Skeletal muscle satellite cell (primary cell): ENCODE data around the gene SLC12A8.

Source experiments
- H3K27me3 ChIP-seq: 2 replicates; pipeline ENCODE4 v1.7.0; 2013; ENCODE audit warnings: low read length; ENCODE audit not compliant: control insufficient read depth, insufficient read depth
- H3K36me3 ChIP-seq: 2 replicates; pipeline ENCODE4 v1.7.0; 2013; ENCODE audit warnings: mild to moderate bottlenecking, control low read depth, low read length; ENCODE audit not compliant: insufficient read depth
- H3K4me1 ChIP-seq: 2 replicates; pipeline ENCODE4 v1.7.0; 2013; ENCODE audit warnings: low read length; ENCODE audit not compliant: control insufficient read depth, insufficient read depth
- H3K4me2 ChIP-seq: 2 replicates; pipeline ENCODE4 v1.7.0; 2013; ENCODE audit warnings: mild to moderate bottlenecking, low read length
- H3K4me3 ChIP-seq: 2 replicates; pipeline ENCODE4 v1.7.0; 2013; ENCODE audit warnings: low read length
- H3K9ac ChIP-seq: 2 replicates; pipeline ENCODE4 v1.7.0; 2013; ENCODE audit warnings: mild to moderate bottlenecking, low read depth, low read length, moderate library complexity
- H3K9me3 ChIP-seq: replicated peaks from 2 replicates; pipeline ENCODE4 v1.7.0; 2013; ENCODE audit warnings: mild to moderate bottlenecking, control low read depth, low read length

Gene SLC12A8

DNA sequence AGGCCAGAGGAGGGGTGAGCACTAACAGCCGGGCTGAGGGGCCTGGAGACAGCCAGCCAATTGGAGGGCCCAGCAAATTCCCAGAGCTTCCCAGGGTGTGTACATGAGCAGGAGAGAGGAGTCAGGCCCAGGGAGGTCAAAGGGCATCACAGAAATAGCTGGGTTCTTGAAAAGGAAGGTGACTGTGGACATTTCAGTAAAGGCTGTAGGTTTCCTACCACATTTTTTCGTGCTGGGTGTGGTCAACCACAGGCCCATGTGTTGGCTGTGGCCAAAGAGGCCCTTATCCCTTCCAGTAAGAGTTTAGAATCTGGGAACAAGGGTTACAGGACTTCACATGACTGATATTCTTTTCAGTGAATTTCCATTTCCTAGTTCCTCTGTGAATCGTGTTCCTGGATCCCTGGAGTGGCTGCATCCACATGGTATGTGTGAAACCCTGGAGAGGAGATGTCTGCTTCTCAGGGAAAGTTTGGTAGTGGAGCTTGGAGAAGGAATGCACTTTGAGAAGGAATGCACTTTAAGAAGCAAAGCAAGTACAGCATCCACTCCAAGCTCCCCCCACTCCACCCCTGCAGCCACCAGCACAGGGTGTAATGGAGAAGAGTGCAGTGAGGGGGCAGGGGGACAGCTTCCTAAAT is 83.6 kb downstream of the SLC12A8 start:
- peak overlapping the region; percentile 11 for H3K4me3 ChIP-seq
- peaks cover 36% of the 10 kb centered on the region for H3K4me1 ChIP-seq
- H3K9ac ChIP-seq = peak overlapping the region; percentile 23
- H3K4me2 ChIP-seq = peak overlapping the region; percentile 72
- H3K27me3 ChIP-seq = no peaks in the 10 kb centered on the region
- H3K9me3 ChIP-seq = no peaks in the 10 kb centered on the region
- H3K36me3 ChIP-seq = no peaks in the 10 kb centered on the region

DNA sequence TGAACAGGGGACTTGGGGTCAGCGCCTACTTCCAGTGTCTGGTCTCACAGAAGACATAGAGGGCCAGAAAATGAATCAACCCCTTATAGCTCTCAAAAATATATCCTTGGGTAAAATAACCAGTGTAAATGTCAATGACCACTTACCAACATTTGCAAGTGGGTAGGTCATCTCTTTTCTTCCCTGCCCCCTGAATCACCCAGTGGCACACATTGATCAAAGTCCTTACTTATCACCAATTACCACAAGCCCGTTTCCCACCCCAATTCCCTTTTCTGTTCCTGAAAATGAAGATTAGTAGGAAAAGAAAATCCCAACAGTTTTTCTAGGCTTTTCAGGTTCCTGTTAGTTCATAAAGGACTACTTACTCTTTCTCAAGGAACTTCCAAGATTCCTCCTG is 86.2 kb downstream of the SLC12A8 start:
- H3K27me3 ChIP-seq = no peaks in the 10 kb centered on the region
- peaks cover 41% of the 10 kb centered on the region for H3K4me1 ChIP-seq
- H3K9ac ChIP-seq = no peak overlapping the region
- H3K4me2 ChIP-seq = no peak overlapping the region
- H3K9me3 ChIP-seq = no peaks in the 10 kb centered on the region
- no peak overlapping the region for H3K4me3 ChIP-seq
- no peaks in the 10 kb centered on the region for H3K36me3 ChIP-seq

DNA sequence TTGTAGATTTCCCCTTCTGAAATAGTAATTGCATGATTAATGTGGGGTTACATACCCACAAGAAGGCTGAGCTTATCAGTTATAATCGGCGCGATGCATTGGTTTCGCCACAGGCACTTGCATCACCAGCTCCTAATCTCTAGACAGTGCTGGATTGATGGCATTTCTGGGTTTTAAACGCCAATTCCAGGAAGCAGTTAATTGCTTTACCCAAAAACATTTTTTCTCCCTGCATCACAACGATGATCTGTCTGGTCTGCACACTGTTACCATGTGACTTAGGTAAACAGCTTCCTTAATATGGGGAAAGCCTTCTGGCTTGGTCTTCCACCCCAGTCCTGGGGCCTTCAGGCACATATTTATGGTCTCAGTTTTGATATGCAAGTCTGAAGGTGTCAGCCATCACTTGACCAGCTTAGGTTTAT is 86.7 kb downstream of the SLC12A8 start:
- no peaks in the 10 kb centered on the region for H3K27me3 ChIP-seq
- no peaks in the 10 kb centered on the region for H3K9me3 ChIP-seq
- peaks cover 43% of the 10 kb centered on the region for H3K4me1 ChIP-seq
- no peak overlapping the region for H3K4me3 ChIP-seq
- peak overlapping the region; percentile 17 for H3K4me2 ChIP-seq
- H3K36me3 ChIP-seq = no peaks in the 10 kb centered on the region
- no peak overlapping the region for H3K9ac ChIP-seq

DNA sequence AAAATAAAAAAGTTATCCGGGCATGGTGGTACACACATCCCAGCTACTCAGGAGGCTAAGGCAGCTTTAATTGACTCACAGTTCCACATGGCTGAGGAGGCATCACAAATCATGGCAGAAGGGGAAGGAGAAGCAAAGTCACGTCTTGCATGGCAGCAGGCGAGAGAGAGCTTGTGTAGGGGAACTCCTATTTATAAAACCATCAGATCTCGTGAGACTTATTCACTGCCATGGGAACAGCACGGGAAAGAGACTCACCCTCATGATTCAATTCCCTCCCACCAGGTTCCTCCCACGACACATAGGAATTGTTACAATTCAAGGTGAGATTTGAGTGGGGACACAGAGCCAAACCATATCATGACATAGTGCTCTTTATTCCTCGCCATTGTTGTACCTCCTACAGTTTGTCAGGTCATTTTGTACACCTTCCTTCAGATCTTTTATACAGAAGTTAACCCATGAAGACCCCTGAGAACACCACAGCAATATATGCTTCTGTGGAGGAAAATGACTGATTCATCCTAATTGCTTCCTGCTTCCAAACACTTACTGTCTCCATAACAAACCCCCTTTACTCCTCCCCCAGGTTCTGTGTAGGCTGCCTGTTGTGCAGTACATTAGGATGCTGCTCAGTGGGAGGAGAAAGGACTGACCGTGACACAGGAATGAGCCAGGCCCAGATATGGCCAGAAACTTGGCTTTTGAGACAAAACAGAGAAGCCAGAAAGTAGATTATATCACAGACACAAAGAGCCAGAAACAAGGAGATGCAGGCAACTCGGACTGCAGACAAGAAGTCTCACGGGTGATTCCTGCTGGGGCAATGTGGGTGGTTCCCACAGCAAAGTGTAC is 88.9 kb downstream of the SLC12A8 start:
- H3K36me3 ChIP-seq = no peaks in the 10 kb centered on the region
- H3K4me1 ChIP-seq = peaks cover 35% of the 10 kb centered on the region
- H3K4me3 ChIP-seq = no peak overlapping the region
- H3K4me2 ChIP-seq = no peak overlapping the region
- H3K27me3 ChIP-seq = no peaks in the 10 kb centered on the region
- no peak overlapping the region for H3K9ac ChIP-seq
- no peaks in the 10 kb centered on the region for H3K9me3 ChIP-seq

DNA sequence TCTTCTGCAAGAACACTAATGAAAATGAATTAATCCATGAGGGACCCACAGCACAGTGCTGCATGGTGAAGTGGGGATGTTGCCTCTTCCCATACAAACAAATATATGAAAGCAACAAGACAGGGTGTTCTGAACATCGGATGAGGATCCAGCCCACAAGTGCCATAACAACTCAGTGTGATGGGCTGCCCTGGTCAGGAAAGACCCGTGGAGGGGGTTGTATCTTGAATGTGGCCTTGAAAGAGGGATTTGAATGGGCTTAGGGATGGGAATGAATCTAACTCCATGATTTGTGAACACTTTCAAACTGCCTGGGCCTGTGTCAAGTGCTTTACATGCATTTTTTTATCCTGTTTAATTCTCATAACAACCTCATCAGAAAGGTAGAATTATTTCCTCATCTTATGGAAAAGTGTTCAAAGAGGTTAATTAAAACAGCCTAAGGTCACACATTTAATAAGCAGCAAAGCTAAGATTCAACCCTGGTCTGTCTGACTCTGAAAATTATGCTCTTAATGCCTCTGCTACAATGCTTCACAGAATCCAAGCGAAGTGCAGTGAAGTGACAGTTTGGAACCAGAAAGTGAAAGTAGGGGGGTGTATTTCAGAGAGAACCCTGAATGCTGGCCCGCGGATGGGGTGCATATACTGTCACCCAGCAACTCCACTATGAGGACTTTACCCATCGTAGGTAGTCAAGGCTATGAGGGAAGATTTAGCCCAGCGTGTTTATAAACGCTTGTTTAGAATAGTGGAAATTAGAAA is 91.1 kb downstream of the SLC12A8 start:
- H3K4me3 ChIP-seq = no peak overlapping the region
- H3K9me3 ChIP-seq = no peaks in the 10 kb centered on the region
- no peaks in the 10 kb centered on the region for H3K36me3 ChIP-seq
- peaks cover 39% of the 10 kb centered on the region for H3K4me1 ChIP-seq
- H3K27me3 ChIP-seq = no peaks in the 10 kb centered on the region
- no peak overlapping the region for H3K4me2 ChIP-seq
- no peak overlapping the region for H3K9ac ChIP-seq

DNA sequence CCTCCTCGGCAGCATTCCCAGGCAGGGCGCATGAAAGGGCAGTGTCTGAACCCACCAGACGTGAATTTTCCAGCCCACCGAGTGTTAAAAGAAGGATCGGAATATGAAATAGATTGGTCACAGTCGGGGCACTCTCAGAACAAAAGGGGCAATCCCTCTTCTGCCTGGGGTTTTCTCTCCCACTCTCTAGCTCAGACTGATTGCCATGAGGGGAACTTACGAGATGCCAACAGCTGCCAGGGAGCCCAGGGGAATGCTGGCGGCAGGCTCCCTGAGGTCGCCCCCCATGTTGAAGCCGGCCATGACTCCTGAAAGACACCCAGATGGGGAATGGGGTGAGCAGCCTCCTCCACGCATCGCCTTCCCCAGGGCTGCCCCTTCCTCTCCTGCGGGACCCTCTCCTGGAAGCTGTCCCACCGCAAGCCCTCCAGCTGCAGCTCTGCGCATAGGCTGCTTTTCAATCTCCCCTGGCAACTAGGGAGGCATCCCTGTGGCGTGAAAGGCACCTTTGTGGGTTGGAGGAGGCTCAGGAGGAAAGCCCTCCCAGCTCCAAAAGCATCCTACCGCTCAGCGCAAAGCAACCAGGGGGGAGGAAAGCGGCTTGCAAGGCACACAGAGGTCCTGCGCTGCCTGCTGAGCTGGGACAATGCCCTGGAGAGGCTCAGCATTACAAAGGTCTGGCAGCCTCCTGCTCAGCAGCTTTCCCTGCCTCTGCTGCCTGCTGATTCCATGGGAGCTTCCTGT is 92.0 kb downstream of the SLC12A8 start:
- no peaks in the 10 kb centered on the region for H3K27me3 ChIP-seq
- no peak overlapping the region for H3K9ac ChIP-seq
- H3K9me3 ChIP-seq = no peaks in the 10 kb centered on the region
- H3K4me2 ChIP-seq = peak overlapping the region; percentile 52
- H3K4me1 ChIP-seq = peaks cover 35% of the 10 kb centered on the region
- H3K36me3 ChIP-seq = no peaks in the 10 kb centered on the region
- H3K4me3 ChIP-seq = no peak overlapping the region

DNA sequence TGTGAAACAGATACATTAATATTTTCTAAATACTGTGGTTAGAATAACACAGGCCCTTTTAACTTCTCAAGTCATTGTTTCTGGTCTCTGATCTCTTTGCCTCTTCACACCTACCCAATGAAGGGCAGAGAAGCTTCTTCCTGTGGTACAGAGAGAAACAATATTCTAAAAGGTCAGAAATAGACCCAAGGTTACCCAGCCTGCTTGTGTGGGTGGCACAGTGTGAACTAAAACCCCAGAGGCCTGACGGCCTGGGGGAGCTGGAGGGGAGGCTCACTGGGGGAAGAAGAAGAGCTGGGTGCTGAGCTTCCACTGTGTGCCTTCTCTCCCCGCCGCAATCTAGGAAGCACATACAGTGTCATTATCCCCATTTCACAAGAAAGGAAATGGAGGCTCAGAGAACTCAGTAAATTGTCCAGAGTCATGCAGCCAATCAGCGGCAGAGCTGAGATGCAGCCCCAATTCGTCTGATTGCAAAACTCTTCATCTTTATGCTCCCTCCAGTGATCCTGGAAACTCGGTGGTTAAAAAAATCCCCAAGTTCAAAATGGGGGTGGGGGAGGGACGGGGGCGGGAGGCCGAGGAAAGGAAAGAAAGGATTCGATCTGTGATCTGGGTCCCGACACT is 92.7 kb downstream of the SLC12A8 start:
- no peak overlapping the region for H3K9ac ChIP-seq
- H3K9me3 ChIP-seq = no peaks in the 10 kb centered on the region
- H3K36me3 ChIP-seq = no peaks in the 10 kb centered on the region
- peak overlapping the region; percentile 52 for H3K4me2 ChIP-seq
- H3K4me3 ChIP-seq = no peak overlapping the region
- peaks cover 34% of the 10 kb centered on the region for H3K4me1 ChIP-seq
- no peaks in the 10 kb centered on the region for H3K27me3 ChIP-seq

DNA sequence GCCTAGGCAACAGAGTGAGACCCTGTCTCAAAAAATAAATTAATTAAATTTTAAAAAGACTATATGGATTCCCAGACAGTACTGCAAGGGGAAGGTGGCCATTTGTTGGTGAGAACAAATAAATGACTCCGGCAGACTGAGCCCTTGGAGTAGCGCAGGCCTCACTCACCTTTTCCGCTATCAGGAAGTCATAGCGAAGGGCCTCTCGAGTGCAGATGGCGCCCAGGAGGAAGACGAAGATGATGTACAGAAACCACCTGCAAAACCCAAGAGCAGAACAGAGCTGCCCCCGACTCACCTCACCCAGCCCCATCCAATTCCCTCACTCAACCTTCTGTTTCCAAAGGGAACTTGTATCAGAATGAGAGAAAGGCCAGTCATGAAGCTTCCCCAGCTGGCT is 93.9 kb downstream of the SLC12A8 start:
- no peaks in the 10 kb centered on the region for H3K9me3 ChIP-seq
- H3K4me2 ChIP-seq = no peak overlapping the region
- H3K4me3 ChIP-seq = no peak overlapping the region
- H3K27me3 ChIP-seq = no peaks in the 10 kb centered on the region
- no peak overlapping the region for H3K9ac ChIP-seq
- no peaks in the 10 kb centered on the region for H3K36me3 ChIP-seq
- H3K4me1 ChIP-seq = peaks cover 28% of the 10 kb centered on the region

DNA sequence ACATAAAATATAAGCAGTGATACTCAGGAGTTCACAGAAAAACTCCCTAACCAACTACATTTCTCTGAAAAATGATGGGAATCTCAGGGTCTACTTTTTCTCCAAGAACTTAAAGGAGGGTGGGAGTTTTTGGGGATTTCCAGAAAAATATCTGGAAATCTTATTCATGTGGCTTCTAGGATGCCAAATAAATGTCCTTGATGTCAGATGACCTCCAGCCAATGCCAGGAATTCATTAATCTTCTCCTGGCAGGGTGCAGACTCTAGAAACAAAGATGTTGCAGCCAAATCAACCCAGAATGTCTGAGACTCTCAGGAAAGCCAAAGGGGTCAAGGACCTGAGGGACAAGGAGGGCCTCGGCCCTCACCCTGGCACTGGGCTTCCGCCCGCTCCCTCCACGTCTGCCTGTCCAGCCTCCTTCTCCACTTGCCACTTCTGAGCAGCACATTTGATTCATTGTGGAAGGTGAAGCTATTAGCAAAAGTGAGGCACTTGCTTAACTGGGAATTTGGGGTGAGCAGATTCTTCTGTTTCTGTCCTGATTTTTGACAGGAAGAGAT is 94.8 kb downstream of the SLC12A8 start:
- Histone ChIP-seq H3K27me3 (no peaks in the 10 kb centered on the region), H3K4me2 (no peak overlapping the region), H3K9ac (no peak overlapping the region), H3K36me3 (no peaks in the 10 kb centered on the region), H3K4me1 (peaks cover 27% of the 10 kb centered on the region), H3K9me3 (no peaks in the 10 kb centered on the region), H3K4me3 (no peak overlapping the region)

DNA sequence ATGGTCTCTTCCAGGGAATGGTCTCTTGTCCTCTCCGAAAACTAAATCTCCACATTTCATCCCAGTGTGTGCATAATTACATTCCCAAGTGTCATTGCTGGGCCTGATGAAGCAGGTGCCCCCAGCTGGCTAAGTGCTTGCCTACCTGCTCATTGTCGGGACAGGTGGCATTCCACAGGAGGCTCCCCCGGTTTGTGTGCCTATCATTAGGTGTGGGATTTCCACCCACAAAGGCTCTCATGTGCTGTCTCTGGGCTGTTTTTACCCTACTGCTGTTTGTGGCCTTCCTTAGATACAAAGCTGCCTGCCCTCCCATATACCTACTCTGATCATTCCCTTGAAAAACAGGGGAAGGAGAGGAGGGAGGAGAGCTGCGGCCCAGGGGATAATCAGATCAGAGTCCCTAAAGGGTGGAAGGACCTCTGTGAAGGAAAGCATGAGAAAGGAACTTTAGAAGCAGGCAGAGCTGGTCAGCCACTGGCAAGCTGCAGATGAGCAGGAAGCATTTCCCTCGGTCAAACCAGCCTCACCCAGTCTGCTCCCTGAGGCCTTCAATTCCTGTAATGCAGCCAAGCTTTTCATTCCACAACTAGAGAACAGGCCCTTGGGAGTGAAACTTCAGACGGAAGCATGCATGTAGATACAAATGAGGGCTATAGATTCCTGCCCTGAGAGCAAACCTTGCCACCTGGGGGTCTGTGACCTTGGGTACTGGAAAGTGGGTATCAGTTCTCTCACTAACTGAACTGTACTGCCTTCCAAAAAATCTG is 96.1 kb downstream of the SLC12A8 start:
- no peak overlapping the region for H3K4me2 ChIP-seq
- H3K36me3 ChIP-seq = no peaks in the 10 kb centered on the region
- H3K9ac ChIP-seq = peak overlapping the region; percentile 43
- peaks cover 28% of the 10 kb centered on the region for H3K4me1 ChIP-seq
- no peaks in the 10 kb centered on the region for H3K9me3 ChIP-seq
- no peak overlapping the region for H3K4me3 ChIP-seq
- no peaks in the 10 kb centered on the region for H3K27me3 ChIP-seq
